Thymus (tissue), 11 donors: Measurements from ENCODE around the gene TSPAN16. TPM values are rescaled to one million over a fixed set of nuclear protein-coding genes. Genes with fewer than 3 reads are reported as not detected.

ENCODE experiments used
- DNase-seq, 9 donors: peaks; one replicate each; pipeline ENCODE4 v3.0.0-alpha.2; 2013; ENCODE audit warnings: low spot score in 9 of 9, low read depth in 6 of 9, missing footprints in 1 of 9
- H3K27ac ChIP-seq, 2 donors: one replicate each; pipeline ENCODE4 v1.5.1; 2013; ENCODE audit warnings: control low read depth in 1 of 2, low read depth in 1 of 2, low read length in 1 of 2, mild to moderate bottlenecking in 1 of 2, moderate library complexity in 1 of 2
- H3K27me3 ChIP-seq, 2 donors: one replicate each; pipeline ENCODE4 v1.5.1; 2013; ENCODE audit warnings: low read length in 1 of 2; ENCODE audit not compliant: control insufficient read depth in 2 of 2, insufficient read depth in 1 of 2
- H3K36me3 ChIP-seq, 2 donors: one replicate each; pipeline ENCODE4 v1.5.1; 2013; ENCODE audit warnings: low read length in 1 of 2, mild to moderate bottlenecking in 1 of 2, moderate library complexity in 1 of 2; ENCODE audit not compliant: control insufficient read depth in 2 of 2, insufficient read depth in 2 of 2
- H3K4me1 ChIP-seq, 2 donors: one replicate each; pipeline ENCODE4 v1.5.1; 2013; ENCODE audit warnings: low read length in 2 of 2; ENCODE audit not compliant: control insufficient read depth in 2 of 2, insufficient read depth in 2 of 2
- H3K4me3 ChIP-seq, 2 donors: one replicate each; pipeline ENCODE4 v1.5.1; 2013; ENCODE audit warnings: low read length in 2 of 2, control low read depth in 1 of 2, mild to moderate bottlenecking in 1 of 2
- H3K9me3 ChIP-seq, 2 donors: one replicate each; pipeline ENCODE4 v1.5.1; 2013; ENCODE audit warnings: low read length in 1 of 2, mild to moderate bottlenecking in 1 of 2; ENCODE audit not compliant: control insufficient read depth in 2 of 2, insufficient read depth in 1 of 2
- WGBS: extraction: QIAGEN DNeasy Blood & Tissue Kit; methylation state at CpG from one replicate; pipeline ENCODE4 v1.1.7; 2013; 5-methylcytosine and 5-hydroxymethylcytosine counted together
- polyA plus RNA-seq: library from polyadenylated mRNA; stranded (reverse); fragments of 200-250 nt; gene quantifications from one replicate; pipeline ENCODE4 v1.2.3, GENCODE V29; 2013
- total RNA-seq: library from RNA; stranded (reverse); fragments of 120-200 nt; gene quantifications from one replicate; pipeline ENCODE4 v1.2.4, GENCODE V29; 2013
- donor health status: healthy.

TSPAN16 gene
- total and polyA plus RNA-seq, 2 donors = not detected

GRCh38 chr19:11321191-11322126, 25.5 kb downstream of the TSPAN16 start:
- no peak for DNase-seq
- Histone ChIP-seq H3K27me3 (no peaks in the 10 kb centered on the region), H3K27ac (peak overlapping the region in 1 of 2 donors; percentile 98), H3K9me3 (no peaks in the 10 kb centered on the region), H3K36me3 (peaks cover 4 to 5% of the 10 kb centered on the region in 2 donors), H3K4me3 (no peak overlapping the region), H3K4me1 (peaks cover 16 to 52% of the 10 kb centered on the region in 2 donors)
- 76% methylated on average over 14 of the region's 14 CpGs for WGBS

- Histone ChIP-seq H3K27me3 (no peaks in the 10 kb centered on the region), H3K4me1 (peaks cover 16 to 49% of the 10 kb centered on the region in 2 donors), H3K9me3 (no peaks in the 10 kb centered on the region), H3K36me3 (peaks cover 10 to 12% of the 10 kb centered on the region in 2 donors), H3K4me3 (no peak overlapping the region), H3K27ac (peak overlapping the region in 1 of 2 donors; percentile 98)
- peak in 1 of 9 donors; percentile 18 for DNase-seq
- WGBS = 52% methylated on average over 7 of the region's 7 CpGs
Observed at GRCh38 chr19:11322269-11323024, 26.5 kb downstream of the TSPAN16 start.

GRCh38 chr19:11323601-11324078, 27.7 kb downstream of the TSPAN16 start:
- Histone ChIP-seq H3K9me3 (no peaks in the 10 kb centered on the region), H3K27me3 (no peaks in the 10 kb centered on the region), H3K27ac (peak overlapping the region; percentile 58 to 98), H3K36me3 (peaks cover 10 to 14% of the 10 kb centered on the region in 2 donors), H3K4me3 (peak overlapping the region in 1 of 2 donors; percentile 33), H3K4me1 (peaks cover 16 to 48% of the 10 kb centered on the region in 2 donors)
- peak in 1 of 9 donors; percentile 45 for DNase-seq
- 36% methylated on average over 5 of the region's 5 CpGs for WGBS

- H3K36me3 ChIP-seq = peaks cover 10 to 15% of the 10 kb centered on the region in 2 donors
- peak in 7 of 9 donors; percentile 58 to 91 (median 73) for DNase-seq
- no peaks in the 10 kb centered on the region for H3K27me3 ChIP-seq
- no peaks in the 10 kb centered on the region for H3K9me3 ChIP-seq
- H3K4me3 ChIP-seq = peak overlapping the region in 1 of 2 donors; percentile 33
- peaks cover 16 to 48% of the 10 kb centered on the region in 2 donors for H3K4me1 ChIP-seq
- 3% methylated on average over 10 of the region's 10 CpGs for WGBS
- peak overlapping the region; percentile 80 to 98 for H3K27ac ChIP-seq
Observed at GRCh38 chr19:11324079-11324661, 28.2 kb downstream of the TSPAN16 start.

- Histone ChIP-seq H3K27ac (peak overlapping the region; percentile 80 to 98), H3K36me3 (peaks cover 10 to 19% of the 10 kb centered on the region in 2 donors), H3K4me3 (no peak overlapping the region), H3K4me1 (peaks cover 16 to 48% of the 10 kb centered on the region in 2 donors), H3K27me3 (no peaks in the 10 kb centered on the region), H3K9me3 (no peaks in the 10 kb centered on the region)
- DNase-seq = peak in 1 of 9 donors; percentile 26
- WGBS = 67% methylated on average over 17 of the region's 17 CpGs
Observed at GRCh38 chr19:11324748-11325389, 28.9 kb downstream of the TSPAN16 start.

- 89% methylated on average over 7 of the region's 7 CpGs for WGBS
- peak overlapping the region in 1 of 2 donors; percentile 98 for H3K27ac ChIP-seq
- peaks cover 13 to 21% of the 10 kb centered on the region in 2 donors for H3K36me3 ChIP-seq
- DNase-seq = peak in 1 of 9 donors; percentile 18
- H3K4me1 ChIP-seq = peaks cover 16 to 48% of the 10 kb centered on the region in 2 donors
- H3K4me3 ChIP-seq = no peak overlapping the region
- no peaks in the 10 kb centered on the region for H3K27me3 ChIP-seq
- no peaks in the 10 kb centered on the region for H3K9me3 ChIP-seq
Observed at GRCh38 chr19:11325544-11325943, 29.6 kb downstream of the TSPAN16 start.

GRCh38 chr19:11330127-11330526, 34.2 kb downstream of the TSPAN16 start:
- peaks cover 29 to 39% of the 10 kb centered on the region in 2 donors for H3K36me3 ChIP-seq
- H3K4me1 ChIP-seq = peaks cover under 1 to 8% of the 10 kb centered on the region in 2 donors
- no peak overlapping the region for H3K27ac ChIP-seq
- DNase-seq = no peak
- H3K9me3 ChIP-seq = peaks cover 0 to under 1% of the 10 kb centered on the region in 2 donors
- no peaks in the 10 kb centered on the region for H3K27me3 ChIP-seq
- no peak overlapping the region for H3K4me3 ChIP-seq
- 96% methylated on average over 4 of the region's 4 CpGs for WGBS

- H3K27ac ChIP-seq = no peak overlapping the region
- no peaks in the 10 kb centered on the region for H3K4me1 ChIP-seq
- no peaks in the 10 kb centered on the region for H3K27me3 ChIP-seq
- peaks cover 0 to 4% of the 10 kb centered on the region in 2 donors for H3K9me3 ChIP-seq
- no peak for DNase-seq
- peaks cover 38 to 41% of the 10 kb centered on the region in 2 donors for H3K36me3 ChIP-seq
- no peak overlapping the region for H3K4me3 ChIP-seq
- 85% methylated on average over 4 of the region's 4 CpGs for WGBS
Observed at GRCh38 chr19:11331502-11331901, 35.5 kb downstream of the TSPAN16 start.
